NCI-H69 (cell line): ENCODE measurements around the gene NR2E1.

Source experiments
- DNase-seq: peaks from one replicate; lab custom pipeline; 2025; lab: John Stamatoyannopoulos, UW

Gene NR2E1

DNA sequence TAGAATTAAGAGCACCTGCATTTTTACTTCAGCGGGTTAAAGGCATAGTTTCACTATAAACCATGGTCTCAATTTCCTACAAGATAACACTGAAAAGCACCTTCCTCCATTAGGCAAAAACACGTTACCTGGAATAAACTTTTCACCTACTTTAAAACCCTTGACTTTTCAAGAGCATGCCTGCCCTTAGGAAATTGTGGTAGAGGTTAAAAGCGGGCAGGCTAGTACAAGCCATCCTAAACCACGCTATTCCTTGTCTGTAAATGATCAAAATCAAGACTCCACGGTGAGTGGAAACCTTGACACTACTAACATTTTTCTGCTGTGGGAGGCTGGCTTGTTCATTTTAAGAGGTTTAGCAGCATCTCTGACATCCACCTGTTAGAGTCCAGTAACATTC, 43.9 kb downstream of the NR2E1 start:
- no peak for DNase-seq

DNA sequence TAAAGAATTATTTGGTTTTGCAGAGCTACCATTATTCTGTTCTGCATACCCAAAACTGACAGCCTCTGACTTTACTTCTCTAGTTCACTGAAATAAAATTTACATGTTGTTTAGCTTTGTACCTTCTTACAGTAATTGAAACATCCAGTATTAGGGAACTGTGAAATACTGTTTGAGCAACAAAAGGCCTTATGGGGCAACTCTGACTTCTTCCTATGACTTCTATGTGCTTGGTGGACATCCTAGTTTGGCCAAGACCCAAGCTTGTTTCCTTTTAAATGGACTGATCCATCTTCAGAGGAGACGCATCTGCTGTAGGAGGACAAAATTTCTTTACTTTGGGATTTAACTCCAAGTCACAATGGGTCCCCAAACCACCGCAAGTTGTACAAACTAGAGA, 44.7 kb downstream of the NR2E1 start:
- no peak for DNase-seq

DNA sequence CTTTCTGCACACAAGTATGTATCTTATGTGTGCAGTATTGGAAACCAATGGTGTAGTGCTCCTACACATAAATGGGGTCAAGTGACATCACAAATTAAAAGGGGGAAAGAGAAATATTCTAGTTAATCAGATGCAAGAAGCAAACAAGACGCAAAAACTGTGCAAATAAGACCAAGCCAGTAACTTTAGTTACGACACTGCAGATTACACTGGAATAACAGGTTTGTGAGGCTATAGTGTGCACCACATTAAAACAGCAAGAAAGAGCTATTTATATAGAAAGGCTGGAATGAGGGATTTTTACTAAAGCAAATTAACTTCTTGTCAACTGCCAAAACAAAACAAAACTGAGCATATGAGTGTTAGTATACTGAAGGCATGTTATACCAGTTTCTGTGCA, 45.8 kb downstream of the NR2E1 start:
- no peak for DNase-seq

DNA sequence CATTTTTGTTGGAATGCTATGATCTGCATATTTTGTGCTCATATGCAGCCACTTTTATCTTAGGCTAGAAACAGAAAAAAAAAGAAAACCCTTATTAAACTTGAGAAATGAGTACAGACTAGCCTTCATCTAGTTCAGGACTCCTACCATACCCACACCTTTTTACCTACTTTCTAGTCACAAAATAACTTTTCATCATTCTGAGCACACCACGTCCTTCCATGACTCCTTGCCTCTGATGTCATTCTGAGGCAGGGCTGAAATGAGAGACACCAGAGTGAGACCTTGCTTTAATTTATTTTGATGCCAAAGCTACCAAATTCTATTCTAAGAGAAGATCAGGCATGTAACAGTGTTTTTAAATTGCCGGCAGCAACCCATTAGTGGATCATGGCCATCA, 56.2 kb downstream of the NR2E1 start:
- DNase-seq: no peak

DNA sequence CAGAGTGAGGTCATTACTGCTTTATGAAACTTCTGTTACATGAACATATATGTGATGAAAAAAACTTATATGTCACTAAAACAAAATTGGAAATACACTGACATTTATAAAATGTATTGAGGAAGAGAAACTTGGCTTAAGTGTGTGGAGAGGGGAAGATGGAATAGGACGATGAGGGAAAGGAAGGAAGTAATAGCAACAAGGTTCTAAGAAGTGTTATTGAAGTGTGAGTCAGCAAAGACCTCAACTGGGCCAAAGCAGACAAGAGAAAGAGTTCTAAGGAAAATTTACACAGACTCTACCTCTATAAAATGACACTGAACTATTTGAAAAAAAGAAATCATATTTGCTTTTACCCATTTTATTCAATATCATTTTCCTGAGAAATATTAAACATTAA, 56.7 kb downstream of the NR2E1 start:
- DNase-seq: no peak

DNA sequence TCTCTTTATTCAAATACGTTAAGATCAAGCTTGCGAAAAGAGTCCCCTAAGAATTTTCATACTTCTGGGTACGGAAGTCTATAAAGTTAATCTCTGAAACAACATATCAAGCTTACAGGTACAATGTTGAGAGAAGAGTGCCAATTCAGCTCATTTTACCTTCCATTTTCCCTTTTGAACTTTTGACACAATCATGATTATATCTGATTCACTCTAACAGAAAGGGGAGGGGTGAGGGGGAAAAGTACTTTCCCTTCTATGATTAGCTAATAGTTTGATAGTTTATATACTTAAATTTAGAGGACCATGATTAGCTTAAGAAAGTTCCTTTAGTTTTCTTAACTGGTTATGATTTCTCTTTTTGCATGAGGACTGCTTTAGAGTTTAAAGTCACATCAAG, 61.5 kb downstream of the NR2E1 start:
- DNase-seq: no peak

DNA sequence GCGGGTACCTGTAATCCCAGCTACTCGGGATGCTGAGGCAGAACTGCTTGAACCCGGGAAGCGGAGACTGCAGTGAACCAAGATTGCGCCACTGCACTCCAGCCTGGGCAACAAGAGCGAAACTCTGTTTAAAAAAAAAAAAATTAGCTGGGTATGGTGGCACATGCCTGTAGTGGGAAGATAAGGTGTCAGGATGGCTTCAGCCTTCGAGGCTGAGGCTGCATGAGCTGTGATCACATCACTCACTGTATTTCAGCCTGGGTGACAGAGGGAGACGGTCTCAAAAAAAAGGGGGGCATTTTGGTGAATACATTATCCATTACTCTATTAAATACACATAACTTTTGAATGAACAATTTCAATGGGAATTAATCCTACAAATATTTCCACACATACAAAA, 62.6 kb downstream of the NR2E1 start:
- DNase-seq: no peak

DNA sequence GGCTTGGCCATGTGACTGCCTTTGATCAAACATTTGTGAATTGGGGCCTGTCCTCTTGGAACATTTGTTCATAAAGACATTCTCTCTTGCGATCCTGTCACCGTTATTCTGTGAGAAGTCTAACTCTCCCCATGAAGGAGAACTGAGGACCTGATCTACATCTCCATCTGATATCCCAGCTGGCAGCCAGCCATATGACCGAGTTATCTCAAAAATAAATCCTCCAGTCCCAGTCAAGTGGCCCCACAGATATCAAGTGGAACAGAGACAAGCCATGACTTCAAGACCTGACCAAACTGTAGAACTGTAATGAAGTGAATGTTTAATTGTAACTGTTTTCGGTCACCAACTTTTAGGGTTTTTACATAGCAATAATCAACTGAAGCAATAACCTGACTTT, 69.3 kb downstream of the NR2E1 start:
- no peak for DNase-seq

DNA sequence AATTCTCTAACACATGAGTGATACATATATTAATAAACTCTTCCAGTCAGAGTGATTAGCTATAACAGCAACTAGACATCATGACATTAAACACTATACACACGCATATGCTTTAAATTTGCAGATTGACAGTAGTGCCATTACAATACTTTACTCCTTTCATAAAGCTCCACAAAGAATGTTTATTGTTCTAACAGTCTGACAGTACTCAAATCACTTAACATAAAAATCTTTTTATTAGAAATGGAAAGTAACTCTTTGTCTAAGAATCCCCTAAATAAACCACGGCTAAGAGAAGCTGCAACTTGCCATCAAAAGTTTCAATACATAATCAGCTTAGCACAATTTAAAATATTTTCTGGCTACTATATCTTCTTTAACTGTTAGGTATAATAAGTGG, 71.0 kb downstream of the NR2E1 start:
- DNase-seq: no peak

DNA sequence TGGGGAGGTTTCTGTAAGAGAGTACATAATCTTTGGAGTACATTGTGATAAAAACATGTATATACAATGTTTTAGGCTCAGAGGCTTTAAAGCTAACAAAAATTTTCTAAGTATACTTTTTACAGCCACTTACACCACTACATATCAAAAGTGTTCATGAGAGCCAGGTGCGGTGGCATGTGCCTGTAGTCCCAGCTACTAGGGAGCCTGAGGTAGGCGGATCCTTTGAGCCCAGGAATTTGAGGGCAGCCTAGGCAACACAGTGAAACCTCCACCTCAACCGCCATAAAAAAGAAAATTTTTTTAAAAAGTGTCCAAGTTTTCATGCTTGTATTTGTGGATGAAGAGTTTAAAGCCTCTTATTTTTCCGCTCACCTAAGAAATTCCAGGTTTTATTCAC, 72.5 kb downstream of the NR2E1 start:
- no peak for DNase-seq
